Esophagus muscularis mucosa (tissue), 4 donors: Measurements from ENCODE around the gene ABCD4. TPM values are rescaled to one million over a fixed set of nuclear protein-coding genes. Genes with fewer than 3 reads are reported as not detected.
A peak's percentile ranks its signal among the peaks of the same experiment; 100 is the strongest.

Experiments
- DNase-seq: peaks from one replicate; pipeline ENCODE4 v3.0.0-alpha.2; 2017; ENCODE audit errors: extremely low spot score
- H3K27ac ChIP-seq, 4 donors: fragments of 200-600 bp; sonication (generic); replicated peaks in 1 of 4; 1 replicate in 3 of 4; 2 replicates in 1 of 4; pipeline ENCODE4 v1.5.1; 2016 to 2019; ENCODE audit warnings: mild to moderate bottlenecking in 1 of 4
- H3K27me3 ChIP-seq, 4 donors: fragments of 200-600 bp; sonication (generic); one replicate each; pipeline versions ENCODE4 v1.5.1 to v1.6.0; 2016 to 2019
- H3K36me3 ChIP-seq, 4 donors: fragments of 200-600 bp; sonication (generic); one replicate each; pipeline ENCODE4 v1.5.1; 2016 to 2019
- H3K4me1 ChIP-seq, 4 donors: fragments of 200-600 bp; sonication (generic); one replicate each; pipeline ENCODE4 v1.5.1; 2016 to 2019
- H3K4me3 ChIP-seq, 4 donors: fragments of 200-600 bp; sonication (generic); 1 replicate in 2 of 4; 2 replicates in 2 of 4; pipeline ENCODE4 v1.5.1; 2016 to 2019; ENCODE audit warnings: mild to moderate bottlenecking in 4 of 4, moderate library complexity in 1 of 4
- H3K9me3 ChIP-seq, 4 donors: fragments of 200-600 bp; sonication (generic); 1 replicate in 3 of 4; 2 replicates in 1 of 4; pipeline ENCODE4 v1.5.1; 2016 to 2019
- EP300 ChIP-seq: sonication (generic); formaldehyde crosslinking; IDR thresholded peaks from one replicate; pipeline ENCODE4 v1.6.1; 2017; ENCODE audit warnings: antibody characterized with exemption
- POLR2A ChIP-seq: fragments of 450-650 bp; IDR thresholded peaks from one replicate; pipeline ENCODE4 v1.6.1; 2017; ENCODE audit warnings: antibody characterized with exemption, moderate library complexity, mild to moderate bottlenecking, low read depth
- POLR2AphosphoS5 ChIP-seq, 2 donors: sonication (generic); formaldehyde crosslinking; IDR thresholded peaks; one replicate each; pipeline ENCODE4 v1.6.1; 2017; ENCODE audit warnings: antibody characterized with exemption in 2 of 2
- WGBS: methylation state at CpG from one replicate; pipeline ENCODE4 v1.1.5; 2018; 5-methylcytosine and 5-hydroxymethylcytosine counted together
- intact Hi-C: fragments of 100-400 bp; cut with DNase I; formaldehyde crosslinking; loops from one replicate; pipeline ENCODE4 v1.15.1; 2023
- total RNA-seq, 4 donors: library from RNA; depleted of rRNA; stranded (reverse); fragments of >200 nt; gene quantifications; one replicate each; pipeline versions ENCODE4 v1.1.0 to v1.2.1, GENCODE V29; 2016
- TF ChIP-seq, protein P1 (sequence below), 3 experiments: fragments of 200-600 bp in 2 of 3; fragments of 450-650 bp in 1 of 3; sonication (generic) in 2 of 3; IDR thresholded peaks; one replicate each; pipeline ENCODE4 v1.5.1; 2017 to 2019; ENCODE audit warnings: antibody characterized with exemption in 3 of 3, mild to moderate bottlenecking in 2 of 3, moderate library complexity in 1 of 3

The ABCD4 gene
- total RNA-seq, 4 donors from 2014 or later, result 25.5 to 39.5 (median 29.3) TPM

DNA sequence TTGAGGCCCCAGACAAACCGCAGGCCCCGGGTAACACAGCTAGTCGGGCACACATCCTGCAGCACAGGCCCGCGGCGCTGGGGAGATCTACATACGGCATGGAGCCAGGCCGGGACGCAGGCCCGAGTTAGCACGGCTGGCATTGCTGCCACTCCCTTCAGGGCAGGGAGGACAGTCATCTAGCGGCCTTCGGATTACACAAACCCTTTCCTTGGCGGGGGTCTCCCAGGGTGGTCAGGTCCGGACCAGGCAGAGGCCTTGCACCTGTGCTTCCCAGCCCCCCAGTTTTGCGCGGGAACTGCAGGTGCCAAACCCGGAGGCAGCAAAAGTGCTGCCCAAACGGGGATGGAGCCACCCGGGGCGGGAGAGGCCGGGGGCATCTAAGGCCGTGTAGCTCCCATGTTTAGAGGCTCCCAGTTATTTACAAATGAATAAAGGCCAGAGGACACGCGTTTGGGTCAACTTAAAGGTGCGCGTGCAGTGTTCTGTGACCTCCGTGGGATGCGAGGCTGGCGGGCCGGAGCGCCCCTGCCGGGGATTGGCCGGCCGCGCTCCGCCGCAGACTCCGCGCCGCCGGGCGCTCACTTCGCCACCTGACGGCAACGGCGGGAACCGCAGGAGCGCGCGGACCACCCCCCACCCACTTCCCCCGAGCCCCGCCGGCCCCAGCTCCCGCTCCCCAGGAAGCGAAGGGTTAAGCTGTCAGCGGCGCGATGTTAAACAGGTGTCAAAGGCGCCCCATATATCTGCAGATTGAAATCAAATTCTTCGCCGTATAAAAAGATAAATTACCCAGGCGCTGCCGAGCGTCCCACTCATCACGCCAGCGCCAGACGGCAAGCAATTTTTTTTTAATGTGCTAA, 45.4 kb downstream of the ABCD4 start:
- Histone ChIP-seq H3K9me3 (no peaks in the 10 kb centered on the region), H3K36me3 (no peaks in the 10 kb centered on the region), H3K27me3 (peaks cover 0 to 40% (median under 1%) of the 10 kb centered on the region in 4 donors), H3K27ac (no peak overlapping the region), H3K4me3 (peak overlapping the region; percentile 56 to 69 (median 64)), H3K4me1 (peaks cover 5 to 21% (median 19%) of the 10 kb centered on the region in 4 donors)
- no peak for DNase-seq
- intact Hi-C loops, result no loop called here
- WGBS, result 16% methylated on average over 23 of the region's 68 CpGs
- no peak for TF ChIP-seq POLR2AphosphoS5 (IDR thresholded peaks at IDR 0.05)
- TF ChIP-seq, protein P1, sequence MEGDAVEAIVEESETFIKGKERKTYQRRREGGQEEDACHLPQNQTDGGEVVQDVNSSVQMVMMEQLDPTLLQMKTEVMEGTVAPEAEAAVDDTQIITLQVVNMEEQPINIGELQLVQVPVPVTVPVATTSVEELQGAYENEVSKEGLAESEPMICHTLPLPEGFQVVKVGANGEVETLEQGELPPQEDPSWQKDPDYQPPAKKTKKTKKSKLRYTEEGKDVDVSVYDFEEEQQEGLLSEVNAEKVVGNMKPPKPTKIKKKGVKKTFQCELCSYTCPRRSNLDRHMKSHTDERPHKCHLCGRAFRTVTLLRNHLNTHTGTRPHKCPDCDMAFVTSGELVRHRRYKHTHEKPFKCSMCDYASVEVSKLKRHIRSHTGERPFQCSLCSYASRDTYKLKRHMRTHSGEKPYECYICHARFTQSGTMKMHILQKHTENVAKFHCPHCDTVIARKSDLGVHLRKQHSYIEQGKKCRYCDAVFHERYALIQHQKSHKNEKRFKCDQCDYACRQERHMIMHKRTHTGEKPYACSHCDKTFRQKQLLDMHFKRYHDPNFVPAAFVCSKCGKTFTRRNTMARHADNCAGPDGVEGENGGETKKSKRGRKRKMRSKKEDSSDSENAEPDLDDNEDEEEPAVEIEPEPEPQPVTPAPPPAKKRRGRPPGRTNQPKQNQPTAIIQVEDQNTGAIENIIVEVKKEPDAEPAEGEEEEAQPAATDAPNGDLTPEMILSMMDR (IDR thresholded peaks at IDR 0.05), result peak; percentile 80 to 96 (median 93)

DNA sequence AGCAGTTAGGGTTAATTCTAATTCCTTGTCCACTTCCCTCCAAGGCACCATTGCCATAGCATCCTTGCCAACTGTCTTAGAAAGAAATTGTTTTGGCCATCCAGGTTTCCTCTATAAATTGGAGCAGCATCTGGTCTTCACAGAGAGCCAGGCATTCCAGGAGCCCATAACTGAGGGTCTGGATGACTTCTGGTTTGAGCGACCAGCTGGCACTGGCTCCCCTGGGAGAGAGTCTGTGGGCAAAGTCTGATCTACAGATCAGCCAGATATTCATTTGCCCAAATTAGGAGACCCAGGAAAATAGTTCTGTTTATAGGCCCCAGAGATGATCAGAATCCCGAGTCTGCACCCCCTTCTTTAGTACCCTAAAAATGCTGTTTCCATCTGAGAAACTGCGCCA, 47.5 kb downstream of the ABCD4 start:
- TF ChIP-seq, protein P1 (IDR thresholded peaks at IDR 0.05), result no peak
- Histone ChIP-seq H3K4me1 (peaks cover 5 to 28% (median 24%) of the 10 kb centered on the region in 4 donors), H3K27ac (no peak overlapping the region), H3K36me3 (no peaks in the 10 kb centered on the region), H3K27me3 (peaks cover 0 to 59% (median 5%) of the 10 kb centered on the region in 4 donors), H3K4me3 (no peak overlapping the region), H3K9me3 (no peaks in the 10 kb centered on the region)
- WGBS, result 90% methylated on average over 3 of the region's 3 CpGs
- intact Hi-C loops, result no loop called here
- no peak for DNase-seq

DNA sequence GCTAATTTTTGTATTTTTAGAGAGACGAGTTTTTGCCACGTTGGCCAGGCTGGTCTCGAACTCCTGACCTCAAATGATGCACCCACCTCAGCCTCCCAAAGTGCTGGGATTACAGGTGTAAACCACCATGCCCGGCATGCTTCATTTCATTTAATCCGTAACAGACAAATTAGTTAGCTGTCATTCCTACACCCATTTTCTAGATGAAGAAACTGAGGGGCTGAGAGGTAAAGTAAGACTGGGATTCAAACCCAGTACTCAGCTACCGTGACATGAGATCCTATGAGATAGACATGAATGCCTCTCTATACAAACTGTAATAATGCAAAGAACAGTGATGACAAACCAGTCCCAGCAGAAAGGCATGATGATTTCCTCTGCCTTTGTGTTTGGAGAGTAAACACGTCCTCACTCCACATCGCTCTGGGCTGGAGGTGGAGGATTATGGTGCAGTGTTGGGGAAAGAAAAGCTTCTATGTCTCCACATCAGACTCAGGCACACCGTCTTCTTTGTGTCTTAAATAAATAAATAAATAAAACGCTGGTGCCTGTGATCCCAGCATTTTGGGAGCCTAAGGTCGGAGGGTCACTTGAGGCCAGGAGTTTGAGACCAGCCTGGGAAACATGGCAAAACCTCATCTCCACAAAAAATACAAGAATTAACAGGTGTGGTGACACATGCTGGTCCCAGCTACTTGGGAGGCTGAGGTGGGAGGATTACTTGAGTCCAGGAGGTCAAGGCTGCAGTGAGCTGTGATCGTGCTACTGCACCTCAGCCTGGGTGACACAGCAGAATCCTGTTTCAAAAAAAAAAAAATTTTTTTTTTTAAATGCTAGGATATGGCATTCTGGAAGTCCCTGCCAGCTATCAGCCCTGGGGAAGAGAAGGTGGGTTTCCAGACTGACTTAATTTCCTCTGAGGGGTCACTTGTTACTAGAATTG, 53.0 kb downstream of the ABCD4 start:
- Histone ChIP-seq H3K9me3 (no peaks in the 10 kb centered on the region), H3K27me3 (peaks cover 0 to 70% (median 8%) of the 10 kb centered on the region in 4 donors), H3K36me3 (no peaks in the 10 kb centered on the region), H3K4me3 (no peak overlapping the region), H3K27ac (no peak overlapping the region), H3K4me1 (peaks cover 0 to 8% (median 4%) of the 10 kb centered on the region in 4 donors)
- WGBS, result 78% methylated on average over 12 of the region's 12 CpGs
- intact Hi-C loops, result loop anchor here (5.0 kb wide), 1 partner anchor 137 kb away; no protein-coding TSS in a partner anchor
- TF ChIP-seq, protein P1 (IDR thresholded peaks at IDR 0.05), result no peak
- TF ChIP-seq POLR2A (no peak), POLR2AphosphoS5 (IDR thresholded peaks at IDR 0.05) (no peak), EP300 (no peak)
- no peak for DNase-seq

DNA sequence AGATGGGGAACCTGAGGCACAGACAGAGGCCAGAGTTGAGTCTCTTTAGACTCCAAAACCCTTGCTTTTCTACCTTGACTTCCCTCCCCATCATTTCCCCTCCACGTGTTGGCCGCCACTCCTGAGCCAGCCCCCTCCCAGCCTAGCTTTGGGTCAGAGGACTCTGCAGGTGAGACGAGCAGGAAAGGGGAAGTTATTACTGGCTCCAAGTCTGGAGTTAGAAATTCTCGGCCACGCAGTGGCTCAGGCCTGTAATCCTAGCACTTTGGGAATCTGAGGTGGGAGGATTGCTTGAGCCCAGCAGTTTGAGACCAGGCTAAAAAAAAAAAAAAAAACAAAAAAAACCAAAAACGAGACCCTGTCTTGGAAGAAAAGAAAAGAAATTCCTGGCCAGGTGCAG, 54.7 kb downstream of the ABCD4 start:
- Histone ChIP-seq H3K4me3 (no peak overlapping the region), H3K36me3 (no peaks in the 10 kb centered on the region), H3K9me3 (no peaks in the 10 kb centered on the region), H3K27me3 (peaks cover 0 to 78% (median 19%) of the 10 kb centered on the region in 4 donors), H3K4me1 (peaks cover 0 to 8% (median 4%) of the 10 kb centered on the region in 4 donors), H3K27ac (no peak overlapping the region)
- no peak for DNase-seq
- intact Hi-C loops, result no loop called here
- 65% methylated on average over 6 of the region's 6 CpGs for WGBS
- TF ChIP-seq POLR2A (no peak), EP300 (no peak), POLR2AphosphoS5 (IDR thresholded peaks at IDR 0.05) (no peak)
- TF ChIP-seq, protein P1 (IDR thresholded peaks at IDR 0.05), result no peak
